HCT116 (cell line): Measurements from ENCODE around the gene ADRA1B. TPM values are rescaled to one million over a fixed set of nuclear protein-coding genes. Genes with fewer than 3 reads are reported as not detected.

Experiments
- ATAC-seq: fragments of 200-7000 bp; cut with Tn5 transposase; 2 replicates; pipeline ENCODE4 v1.9.1; 2020; ENCODE audit warnings: mild to moderate bottlenecking, moderate library complexity
- BruUV-seq: library from RNA; stranded (reverse); fragments of 400-500 nt; replicated peaks from 2 replicates; lab custom pipeline; 2021; lab: Mats Ljungman, UMichigan
- CTCF ChIA-PET: fragments of 300-600 bp; sonication (Branson Sonifier 250); formaldehyde crosslinking; loops from one replicate; lab custom pipeline; 2021; ENCODE audit warnings: antibody characterized with exemption; lab: Charles Lee
- POLR2A ChIA-PET: fragments of 300-600, 350-600 bp; sonication (Branson Sonifier 250); formaldehyde crosslinking; loops from one replicate; lab custom pipeline; 2021; ENCODE audit warnings: antibody characterized with exemption; lab: Charles Lee
- RAD21 ChIA-PET, 2 experiments: fragments of 300-600 bp; sonication (Branson Sonifier 250); formaldehyde crosslinking; loops; one replicate each; lab custom pipeline; 2023; ENCODE audit warnings: low total read pairs in 2 of 2; ENCODE audit not compliant: uncharacterized antibody in 2 of 2, unreplicated experiment in 2 of 2, low non-redundant PET in 1 of 2; lab: Charles Lee
- DNase-seq: peaks from one replicate; pipeline ENCODE4 v3.0.0-alpha.2; 2010; ENCODE audit warnings: low read depth, low spot score
- H2AFZ ChIP-seq: fragments of 200-600 bp; shearing (Covaris generic), sonication (generic); 2 replicates; pipeline ENCODE4 v1.6.1; 2017; ENCODE audit warnings: low read depth, mixed run types, mixed read lengths, antibody characterized with exemption, low read length; ENCODE audit not compliant: poor library complexity, severe bottlenecking
- H3K27ac ChIP-seq: 2 replicates; pipeline ENCODE4 v1.5.1; 2012; ENCODE audit warnings: low read depth, low read length
- H3K27me3 ChIP-seq: fragments of 200-600 bp; sonication (generic); 2 replicates; pipeline ENCODE4 v1.6.1; 2016; ENCODE audit warnings: mixed run types, low read length, mixed read lengths; ENCODE audit not compliant: insufficient read depth
- H3K36me3 ChIP-seq, 2 experiments: fragments of 200-500 bp in 1 of 2; fragments of 200-600 bp in 1 of 2; sonication (Bioruptor generic) in 1 of 2; sonication (generic) in 1 of 2; 2 replicates each; pipeline versions ENCODE4 v1.5.1 to v1.6.1; 2014 to 2016; ENCODE audit warnings: low read length in 2 of 2, inconsistent platforms in 1 of 2, mixed read lengths in 1 of 2, mixed run types in 1 of 2; ENCODE audit not compliant: insufficient read depth in 2 of 2, control insufficient read depth in 1 of 2
- H3K4me1 ChIP-seq, 2 experiments: fragments of 200-600 bp in 1 of 2; sonication (generic) in 1 of 2; 2 replicates each; pipeline versions ENCODE4 v1.5.1 to v1.6.1; 2012 to 2017; ENCODE audit warnings: low read length in 2 of 2, inconsistent platforms in 1 of 2, mild to moderate bottlenecking in 1 of 2, mixed read lengths in 1 of 2, mixed run types in 1 of 2, moderate library complexity in 1 of 2; ENCODE audit not compliant: insufficient read depth in 2 of 2, control insufficient read depth in 1 of 2
- H3K4me2 ChIP-seq: fragments of 200-600 bp; sonication (generic); 2 replicates; pipeline ENCODE4 v1.6.1; 2017; ENCODE audit warnings: mixed run types, low read length, mixed read lengths
- H3K4me3 ChIP-seq, 2 experiments: fragments of 200-600 bp in 1 of 2; sonication (generic) in 1 of 2; replicated peaks in 1 of 2; 2 replicates each; pipeline ENCODE4 v1.5.1; 2011 to 2016; ENCODE audit warnings: low read length in 2 of 2, control low read depth in 1 of 2, low read depth in 1 of 2, mild to moderate bottlenecking in 1 of 2, mixed read lengths in 1 of 2, mixed run types in 1 of 2
- H3K79me2 ChIP-seq: fragments of 200-600 bp; sonication (generic); 2 replicates; pipeline ENCODE4 v1.6.1; 2017; ENCODE audit warnings: mild to moderate bottlenecking, mixed run types, low read length, moderate library complexity, mixed read lengths; ENCODE audit not compliant: insufficient read depth
- H3K9ac ChIP-seq: fragments of 200-600 bp; sonication (generic); 2 replicates; pipeline ENCODE4 v1.6.1; 2016; ENCODE audit warnings: low read length, mixed read lengths
- H3K9me2 ChIP-seq: fragments of 200-600 bp; sonication (generic), shearing (Covaris generic); 2 replicates; pipeline ENCODE4 v1.6.1; 2017; ENCODE audit warnings: mixed run types, mild to moderate bottlenecking, moderate library complexity; ENCODE audit not compliant: insufficient read depth
- H3K9me3 ChIP-seq, 2 experiments: fragments of 200-500 bp in 1 of 2; fragments of 200-600 bp in 1 of 2; sonication (Bioruptor generic) in 1 of 2; sonication (generic) in 1 of 2; 2 replicates each; pipeline ENCODE4 v1.6.1; 2014 to 2017; ENCODE audit warnings: low read length in 2 of 2, mixed read lengths in 2 of 2, inconsistent platforms in 1 of 2, low read depth in 1 of 2, mild to moderate bottlenecking in 1 of 2, mixed run types in 1 of 2, moderate library complexity in 1 of 2; ENCODE audit not compliant: control insufficient read depth in 1 of 2, insufficient read depth in 1 of 2
- H4K20me1 ChIP-seq: fragments of 200-600 bp; sonication (generic), shearing (Covaris generic); 2 replicates; pipeline ENCODE4 v1.6.1; 2017; ENCODE audit warnings: mixed run types, mild to moderate bottlenecking, moderate library complexity; ENCODE audit not compliant: insufficient read depth
- ATF3 ChIP-seq: IDR thresholded peaks from 2 replicates; pipeline ENCODE4 v1.6.1; 2012
- CBX3 ChIP-seq: IDR thresholded peaks from 2 replicates; pipeline ENCODE4 v1.6.1; 2012; ENCODE audit warnings: low read depth
- ELF1 ChIP-seq: IDR thresholded peaks from 2 replicates; pipeline ENCODE4 v1.6.1; 2012; ENCODE audit warnings: low read depth, borderline replicate concordance
- EZH2 ChIP-seq: fragments of 200-600 bp; sonication (generic); IDR thresholded peaks from 2 replicates; pipeline ENCODE4 v1.6.1; 2017; ENCODE audit warnings: antibody characterized with exemption, mixed run types
- EZH2phosphoT487 ChIP-seq: fragments of 200-600 bp; IDR thresholded peaks from 2 replicates; pipeline ENCODE4 v1.6.1; 2018; ENCODE audit warnings: antibody characterized with exemption, borderline replicate concordance
- FOSL1 ChIP-seq: IDR thresholded peaks from 2 replicates; pipeline ENCODE4 v1.6.1; 2012; ENCODE audit warnings: low read depth
- JUND ChIP-seq: IDR thresholded peaks from 2 replicates; pipeline ENCODE4 v1.6.1; 2012
- MAX ChIP-seq: IDR thresholded peaks from 2 replicates; pipeline ENCODE4 v1.6.1; 2012
- POLR2A ChIP-seq: IDR thresholded peaks from 2 replicates; pipeline ENCODE4 v1.7.0; 2011; ENCODE audit warnings: borderline replicate concordance; ENCODE audit not compliant: insufficient read depth, insufficient read length; ENCODE audit errors: extremely low read depth
- POLR2AphosphoS5 ChIP-seq: IDR thresholded peaks from 2 replicates; pipeline ENCODE4 v1.6.1; 2011; ENCODE audit warnings: mild to moderate bottlenecking, low read depth, low read length, moderate library complexity
- REST ChIP-seq: IDR thresholded peaks from 2 replicates; pipeline ENCODE4 v1.6.1; 2012; ENCODE audit warnings: low read depth
- SIN3A ChIP-seq: IDR thresholded peaks from 2 replicates; pipeline ENCODE4 v1.6.1; 2012; ENCODE audit warnings: low read depth
- SP1 ChIP-seq: IDR thresholded peaks from 2 replicates; pipeline ENCODE4 v1.6.1; 2012; ENCODE audit warnings: low read depth
- SRF ChIP-seq: IDR thresholded peaks from 2 replicates; pipeline ENCODE4 v1.6.1; 2012; ENCODE audit warnings: low read depth
- TCF7L2 ChIP-seq: IDR thresholded peaks from 2 replicates; pipeline ENCODE4 v1.7.0; 2011; ENCODE audit warnings: borderline replicate concordance, inconsistent platforms; ENCODE audit not compliant: insufficient read depth, insufficient read length; ENCODE audit errors: extremely low read depth
- YY1 ChIP-seq: IDR thresholded peaks from 2 replicates; pipeline ENCODE4 v1.6.1; 2011; ENCODE audit warnings: low read length, low read depth, moderate library complexity, mild to moderate bottlenecking; ENCODE audit not compliant: insufficient replicate concordance; ENCODE audit errors: extremely low read depth
- ZBTB33 ChIP-seq: IDR thresholded peaks from 2 replicates; pipeline ENCODE4 v1.6.1; 2011; ENCODE audit warnings: mild to moderate bottlenecking, low read length, moderate library complexity; ENCODE audit not compliant: insufficient replicate concordance; ENCODE audit errors: extremely low read depth
- ZFX ChIP-seq: fragments of 450-650 bp; IDR thresholded peaks from 2 replicates; pipeline ENCODE4 v1.6.1; 2017
- ZNF274 ChIP-seq: fragments of 200-500 bp; sonication (Bioruptor generic); IDR thresholded peaks from 2 replicates; pipeline ENCODE4 v1.6.1; 2014; ENCODE audit warnings: mild to moderate bottlenecking, low read depth, low read length, inconsistent platforms
- intact Hi-C: fragments of 100-400 bp; cut with micrococcal nuclease; formaldehyde crosslinking; loops from 2 replicates; pipeline ENCODE4 v1.10.0; 2022
- total RNA-seq: library from RNA; stranded (reverse); gene quantifications from one replicate; pipeline ENCODE4 v1.2.1, GENCODE V29; 2021; ENCODE audit not compliant: unreplicated experiment

Gene ADRA1B
- total RNA-seq, 1 experiment from 2014 or later: not detected

- intact Hi-C loops: no loop called here
- POLR2A ChIA-PET: no interaction called here
- H2AFZ ChIP-seq: peak overlapping the region; percentile 70
- ATAC-seq: peak; percentile 97
- TF ChIP-seq SRF (no peak), POLR2A (no peak), ZNF274 (no peak), JUND (peak; percentile 74), REST (no peak), CBX3 (peak; percentile 61; the same call in 1 of the 2 replicates), SIN3A (no peak), TCF7L2 (no peak), ZBTB33 (no peak), POLR2AphosphoS5 (no peak), ATF3 (no peak), MAX (peak; percentile 44; the same call in 1 of the 2 replicates), EZH2phosphoT487 (no peak), EZH2 (no peak), ZFX (no peak), YY1 (no peak), ELF1 (no peak), SP1 (peak; percentile 51), FOSL1 (peak; percentile 90)
- TF ChIP-seq, all 23 proteins: peak for 5
- Histone ChIP-seq H3K9me3 (no peaks in the 10 kb centered on the region), H3K27me3 (no peaks in the 10 kb centered on the region), H3K9ac (no peak overlapping the region), H3K36me3 (no peaks in the 10 kb centered on the region), H4K20me1 (no peaks in the 10 kb centered on the region), H3K4me2 (peak overlapping the region; percentile 72), H3K4me1 (peaks cover 4 to 14% of the 10 kb centered on the region in 2 experiments), H3K79me2 (no peaks in the 10 kb centered on the region), H3K4me3 (0 out of 4 replicates have a peak overlapping the region, but pooled peaks of 1 of the 2 experiments have one; percentile 1), H3K9me2 (no peaks in the 10 kb centered on the region), H3K27ac (no peak overlapping the region)
- RAD21 ChIA-PET: no interaction called here
- CTCF ChIA-PET: interaction anchor here (1.5 kb wide), 1 partner anchor 10 kb away, joined by 3 read pairs; no protein-coding TSS in a partner anchor
- peak; percentile 54 for DNase-seq
- BruUV-seq: no TSS peak
Measured at GRCh38 chr5:159928122-159928909, 12.0 kb downstream of the ADRA1B start.
